Measurements from ENCODE around the gene GABRR3. TPM values are rescaled to one million over a fixed set of nuclear protein-coding genes. Genes with fewer than 3 reads are reported as not detected.
A peak's percentile ranks its signal among the peaks of the same experiment; 100 is the strongest.

GABRR3 gene
- total and polyA plus RNA-seq, 2 experiments from 2014 or later: not detected

DNA sequence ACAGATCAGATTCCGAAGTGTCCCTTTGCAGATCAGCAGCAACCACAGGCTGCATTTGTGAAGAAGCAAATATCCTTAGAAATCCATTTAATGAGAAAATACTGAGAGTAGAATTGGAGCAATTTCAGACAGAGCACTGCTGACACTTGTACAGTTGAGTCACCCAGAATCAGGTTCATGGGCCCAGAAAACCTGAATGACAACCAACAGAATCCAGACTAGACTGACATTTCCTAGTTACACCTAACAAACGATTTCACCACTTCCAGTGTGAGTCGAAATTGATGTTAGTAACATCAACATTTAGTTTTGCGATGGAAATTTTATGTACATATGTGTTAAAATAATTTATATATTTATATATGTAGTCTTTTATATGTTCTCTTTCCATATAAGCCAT, 16.8 kb downstream of the GABRR3 start (continued):
- TF ChIP-seq STAT1 (IDR thresholded peaks at IDR 0.05; ENCODE audit: unreplicated experiment) (no peak), JUNB (IDR thresholded peaks at IDR 0.05; ENCODE audit: unreplicated experiment) (no peak), EZH2phosphoT487 (IDR thresholded peaks at IDR 0.05; ENCODE audit: unreplicated experiment) (no peak), CREB1 (CRISPR knock-in tag; IDR thresholded peaks at IDR 0.05; ENCODE audit: low read depth) (no peak)

GRCh38 chr3:98014268-98014585, 20.9 kb downstream of the GABRR3 start:
- H3K4me1 ChIP-seq (ENCODE audit: insufficient read depth): no peaks in the 10 kb centered on the region
- H3K79me2 ChIP-seq (replicated peaks; ENCODE audit: insufficient read depth): no peaks in the 10 kb centered on the region
- H2AFZ ChIP-seq: peak overlapping the region; percentile 53; the same call in 1 of the 2 replicates
- no peak for TF ChIP-seq ZNF331 (CRISPR knock-in tag; IDR thresholded peaks at IDR 0.05; ENCODE audit: low read depth)
- TF ChIP-seq REST (IDR thresholded peaks at IDR 0.05; ENCODE audit: unreplicated experiment): no peak
- TF ChIP-seq, protein P1, sequence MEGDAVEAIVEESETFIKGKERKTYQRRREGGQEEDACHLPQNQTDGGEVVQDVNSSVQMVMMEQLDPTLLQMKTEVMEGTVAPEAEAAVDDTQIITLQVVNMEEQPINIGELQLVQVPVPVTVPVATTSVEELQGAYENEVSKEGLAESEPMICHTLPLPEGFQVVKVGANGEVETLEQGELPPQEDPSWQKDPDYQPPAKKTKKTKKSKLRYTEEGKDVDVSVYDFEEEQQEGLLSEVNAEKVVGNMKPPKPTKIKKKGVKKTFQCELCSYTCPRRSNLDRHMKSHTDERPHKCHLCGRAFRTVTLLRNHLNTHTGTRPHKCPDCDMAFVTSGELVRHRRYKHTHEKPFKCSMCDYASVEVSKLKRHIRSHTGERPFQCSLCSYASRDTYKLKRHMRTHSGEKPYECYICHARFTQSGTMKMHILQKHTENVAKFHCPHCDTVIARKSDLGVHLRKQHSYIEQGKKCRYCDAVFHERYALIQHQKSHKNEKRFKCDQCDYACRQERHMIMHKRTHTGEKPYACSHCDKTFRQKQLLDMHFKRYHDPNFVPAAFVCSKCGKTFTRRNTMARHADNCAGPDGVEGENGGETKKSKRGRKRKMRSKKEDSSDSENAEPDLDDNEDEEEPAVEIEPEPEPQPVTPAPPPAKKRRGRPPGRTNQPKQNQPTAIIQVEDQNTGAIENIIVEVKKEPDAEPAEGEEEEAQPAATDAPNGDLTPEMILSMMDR (conservative IDR thresholded peaks at IDR 0.05; ENCODE audit: low read depth in 2 of 2): no peak
- no peak for TF ChIP-seq STAT1 (IDR thresholded peaks at IDR 0.05; ENCODE audit: unreplicated experiment)
- TF ChIP-seq, protein P2, sequence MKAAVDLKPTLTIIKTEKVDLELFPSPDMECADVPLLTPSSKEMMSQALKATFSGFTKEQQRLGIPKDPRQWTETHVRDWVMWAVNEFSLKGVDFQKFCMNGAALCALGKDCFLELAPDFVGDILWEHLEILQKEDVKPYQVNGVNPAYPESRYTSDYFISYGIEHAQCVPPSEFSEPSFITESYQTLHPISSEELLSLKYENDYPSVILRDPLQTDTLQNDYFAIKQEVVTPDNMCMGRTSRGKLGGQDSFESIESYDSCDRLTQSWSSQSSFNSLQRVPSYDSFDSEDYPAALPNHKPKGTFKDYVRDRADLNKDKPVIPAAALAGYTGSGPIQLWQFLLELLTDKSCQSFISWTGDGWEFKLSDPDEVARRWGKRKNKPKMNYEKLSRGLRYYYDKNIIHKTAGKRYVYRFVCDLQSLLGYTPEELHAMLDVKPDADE (IDR thresholded peaks at IDR 0.05): no peak
- TF ChIP-seq ZNF114 (CRISPR knock-in tag; IDR thresholded peaks at IDR 0.05): no peak
- TF ChIP-seq EZH2 (IDR thresholded peaks at IDR 0.05; ENCODE audit: low read depth, unreplicated experiment): no peak
- no peak for TF ChIP-seq CREB1 (CRISPR knock-in tag; IDR thresholded peaks at IDR 0.05; ENCODE audit: low read depth)
- no peak for TF ChIP-seq POLR2AphosphoS5 (IDR thresholded peaks at IDR 0.05; ENCODE audit: low read depth)
- TF ChIP-seq NANOG (IDR thresholded peaks at IDR 0.05; ENCODE audit: borderline replicate concordance): no peak
- TF ChIP-seq EZH2phosphoT487 (IDR thresholded peaks at IDR 0.05; ENCODE audit: unreplicated experiment): no peak
- TF ChIP-seq, protein P3, sequence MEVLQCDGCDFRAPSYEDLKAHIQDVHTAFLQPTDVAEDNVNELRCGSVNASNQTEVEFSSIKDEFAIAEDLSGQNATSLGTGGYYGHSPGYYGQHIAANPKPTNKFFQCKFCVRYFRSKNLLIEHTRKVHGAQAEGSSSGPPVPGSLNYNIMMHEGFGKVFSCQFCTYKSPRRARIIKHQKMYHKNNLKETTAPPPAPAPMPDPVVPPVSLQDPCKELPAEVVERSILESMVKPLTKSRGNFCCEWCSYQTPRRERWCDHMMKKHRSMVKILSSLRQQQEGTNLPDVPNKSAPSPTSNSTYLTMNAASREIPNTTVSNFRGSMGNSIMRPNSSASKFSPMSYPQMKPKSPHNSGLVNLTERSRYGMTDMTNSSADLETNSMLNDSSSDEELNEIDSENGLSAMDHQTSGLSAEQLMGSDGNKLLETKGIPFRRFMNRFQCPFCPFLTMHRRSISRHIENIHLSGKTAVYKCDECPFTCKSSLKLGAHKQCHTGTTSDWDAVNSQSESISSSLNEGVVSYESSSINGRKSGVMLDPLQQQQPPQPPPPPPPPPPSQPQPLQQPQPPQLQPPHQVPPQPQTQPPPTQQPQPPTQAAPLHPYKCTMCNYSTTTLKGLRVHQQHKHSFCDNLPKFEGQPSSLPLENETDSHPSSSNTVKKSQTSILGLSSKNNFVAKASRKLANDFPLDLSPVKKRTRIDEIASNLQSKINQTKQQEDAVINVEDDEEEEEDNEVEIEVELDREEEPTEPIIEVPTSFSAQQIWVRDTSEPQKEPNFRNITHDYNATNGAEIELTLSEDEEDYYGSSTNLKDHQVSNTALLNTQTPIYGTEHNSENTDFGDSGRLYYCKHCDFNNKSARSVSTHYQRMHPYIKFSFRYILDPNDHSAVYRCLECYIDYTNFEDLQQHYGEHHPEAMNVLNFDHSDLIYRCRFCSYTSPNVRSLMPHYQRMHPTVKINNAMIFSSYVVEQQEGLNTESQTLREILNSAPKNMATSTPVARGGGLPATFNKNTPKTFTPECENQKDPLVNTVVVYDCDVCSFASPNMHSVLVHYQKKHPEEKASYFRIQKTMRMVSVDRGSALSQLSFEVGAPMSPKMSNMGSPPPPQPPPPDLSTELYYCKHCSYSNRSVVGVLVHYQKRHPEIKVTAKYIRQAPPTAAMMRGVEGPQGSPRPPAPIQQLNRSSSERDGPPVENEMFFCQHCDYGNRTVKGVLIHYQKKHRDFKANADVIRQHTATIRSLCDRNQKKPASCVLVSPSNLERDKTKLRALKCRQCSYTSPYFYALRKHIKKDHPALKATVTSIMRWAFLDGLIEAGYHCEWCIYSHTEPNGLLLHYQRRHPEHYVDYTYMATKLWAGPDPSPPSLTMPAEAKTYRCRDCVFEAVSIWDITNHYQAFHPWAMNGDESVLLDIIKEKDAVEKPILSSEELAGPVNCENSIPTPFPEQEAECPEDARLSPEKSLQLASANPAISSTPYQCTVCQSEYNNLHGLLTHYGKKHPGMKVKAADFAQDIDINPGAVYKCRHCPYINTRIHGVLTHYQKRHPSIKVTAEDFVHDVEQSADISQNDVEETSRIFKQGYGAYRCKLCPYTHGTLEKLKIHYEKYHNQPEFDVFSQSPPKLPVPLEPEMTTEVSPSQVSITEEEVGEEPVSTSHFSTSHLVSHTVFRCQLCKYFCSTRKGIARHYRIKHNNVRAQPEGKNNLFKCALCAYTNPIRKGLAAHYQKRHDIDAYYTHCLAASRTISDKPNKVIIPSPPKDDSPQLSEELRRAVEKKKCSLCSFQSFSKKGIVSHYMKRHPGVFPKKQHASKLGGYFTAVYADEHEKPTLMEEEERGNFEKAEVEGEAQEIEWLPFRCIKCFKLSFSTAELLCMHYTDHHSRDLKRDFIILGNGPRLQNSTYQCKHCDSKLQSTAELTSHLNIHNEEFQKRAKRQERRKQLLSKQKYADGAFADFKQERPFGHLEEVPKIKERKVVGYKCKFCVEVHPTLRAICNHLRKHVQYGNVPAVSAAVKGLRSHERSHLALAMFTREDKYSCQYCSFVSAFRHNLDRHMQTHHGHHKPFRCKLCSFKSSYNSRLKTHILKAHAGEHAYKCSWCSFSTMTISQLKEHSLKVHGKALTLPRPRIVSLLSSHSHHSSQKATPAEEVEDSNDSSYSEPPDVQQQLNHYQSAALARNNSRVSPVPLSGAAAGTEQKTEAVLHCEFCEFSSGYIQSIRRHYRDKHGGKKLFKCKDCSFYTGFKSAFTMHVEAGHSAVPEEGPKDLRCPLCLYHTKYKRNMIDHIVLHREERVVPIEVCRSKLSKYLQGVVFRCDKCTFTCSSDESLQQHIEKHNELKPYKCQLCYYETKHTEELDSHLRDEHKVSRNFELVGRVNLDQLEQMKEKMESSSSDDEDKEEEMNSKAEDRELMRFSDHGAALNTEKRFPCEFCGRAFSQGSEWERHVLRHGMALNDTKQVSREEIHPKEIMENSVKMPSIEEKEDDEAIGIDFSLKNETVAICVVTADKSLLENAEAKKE (CRISPR knock-in tag; IDR thresholded peaks at IDR 0.05): no peak
- no peak for TF ChIP-seq JUNB (IDR thresholded peaks at IDR 0.05; ENCODE audit: unreplicated experiment)
- no peak overlapping the region for H3K27ac ChIP-seq (ENCODE audit: low read depth)
- H3K4me3 Mint-ChIP-seq: no peak overlapping the region
- no peak overlapping the region for H3K4me2 ChIP-seq
- H3K4me1 Mint-ChIP-seq: peaks cover 3% of the 10 kb centered on the region; the same call in 1 of the 3 replicates
- no peaks in the 10 kb centered on the region for H3K27me3 ChIP-seq (ENCODE audit: insufficient read depth)
- DNase-seq (ENCODE audit: low spot score): no peak
- H3K9me3 Mint-ChIP-seq: no peaks in the 10 kb centered on the region
- no peaks in the 10 kb centered on the region for H4K20me1 ChIP-seq (replicated peaks; ENCODE audit: insufficient read depth)
- H3K36me3 ChIP-seq (ENCODE audit: insufficient read depth): no peaks in the 10 kb centered on the region
- no peak for ATAC-seq
- H3K27ac Mint-ChIP-seq: no peak overlapping the region
- H3K36me3 Mint-ChIP-seq (ENCODE audit: low read depth): no peaks in the 10 kb centered on the region
- H3K4me3 ChIP-seq: no peak overlapping the region
- H3F3A ChIP-seq (replicated peaks; ENCODE audit: low read depth): no peaks in the 10 kb centered on the region
- no peaks in the 10 kb centered on the region for H3K27me3 Mint-ChIP-seq (ENCODE audit: insufficient read depth, low read depth, poor library complexity)
- no peaks in the 10 kb centered on the region for H3K9me2 ChIP-seq (ENCODE audit: insufficient read depth)

Data from GM23338 (cell line).